Caki2 (cell line): ENCODE measurements around the gene FAM180A. TPM values are rescaled to one million over a fixed set of nuclear protein-coding genes. Genes with fewer than 3 reads are reported as not detected.
A peak's percentile ranks its signal among the peaks of the same experiment; 100 is the strongest.

ENCODE experiments used
- DNase-seq: peaks from one replicate; pipeline ENCODE4 v3.0.0-alpha.2; 2015; ENCODE audit warnings: low read depth
- in situ Hi-C: cut with HindIII; loops from 2 replicates; pipeline ENCODE4 v1.10.0; 2016; ENCODE audit warnings: low sequenced_read_pairs, low pct_unique_long_range_greater_than_20kb, mixed read lengths
- total RNA-seq: library from RNA; depleted of rRNA; stranded (reverse); fragments of >200 nt; shearing (Covaris generic); gene quantifications from 2 replicates; pipeline ENCODE4 v1.2.3, GENCODE V29; 2014; ENCODE audit warnings: low replicate concordance

The FAM180A gene
- total RNA-seq, 1 experiment from 2014 or later = not detected

- in situ Hi-C loops = no loop called here
Observed at GRCh38 chr7:135774284-135774683, 25.7 kb upstream of the FAM180A start.

GRCh38 chr7:135773464-135773863 lies 24.9 kb upstream of the FAM180A start:
- in situ Hi-C loops = no loop called here

More at GRCh38 chr7:135774284-135774683, 25.7 kb upstream of the FAM180A start:
- peak; percentile 52 for DNase-seq

GRCh38 chr7:135772639-135773222 lies 24.1 kb upstream of the FAM180A start:
- in situ Hi-C loops = no loop called here

More at GRCh38 chr7:135773464-135773863, 24.9 kb upstream of the FAM180A start:
- DNase-seq = no peak

GRCh38 chr7:135771961-135772638 lies 23.5 kb upstream of the FAM180A start:
- DNase-seq = no peak

More at GRCh38 chr7:135772639-135773222, 24.1 kb upstream of the FAM180A start:
- no peak for DNase-seq

GRCh38 chr7:135771051-135771450 lies 22.4 kb upstream of the FAM180A start:
- DNase-seq = no peak
- in situ Hi-C loops = no loop called here

More at GRCh38 chr7:135771961-135772638, 23.5 kb upstream of the FAM180A start:
- in situ Hi-C loops = no loop called here

- in situ Hi-C loops = no loop called here
- DNase-seq = no peak
Observed at GRCh38 chr7:135770139-135770710, 21.6 kb upstream of the FAM180A start.

GRCh38 chr7:135769005-135769802 lies 20.6 kb upstream of the FAM180A start:
- no peak for DNase-seq
- in situ Hi-C loops = no loop called here

- in situ Hi-C loops = no loop called here
Observed at GRCh38 chr7:135768467-135768866, 19.9 kb upstream of the FAM180A start.

GRCh38 chr7:135768064-135768463 lies 19.5 kb upstream of the FAM180A start:
- in situ Hi-C loops = no loop called here
- no peak for DNase-seq

More at GRCh38 chr7:135768467-135768866, 19.9 kb upstream of the FAM180A start:
- no peak for DNase-seq

GRCh38 chr7:135763261-135763660 lies 14.6 kb upstream of the FAM180A start:
- DNase-seq = no peak
- in situ Hi-C loops = no loop called here

GRCh38 chr7:135761751-135762488 lies 13.3 kb upstream of the FAM180A start:
- in situ Hi-C loops = no loop called here
- no peak for DNase-seq

GRCh38 chr7:135759532-135759931 lies 10.9 kb upstream of the FAM180A start:
- no peak for DNase-seq
- in situ Hi-C loops = no loop called here

- no peak for DNase-seq
- in situ Hi-C loops = no loop called here
Observed at GRCh38 chr7:135758531-135758932, 9.9 kb upstream of the FAM180A start.

GRCh38 chr7:135757719-135758411 lies 9.3 kb upstream of the FAM180A start:
- DNase-seq = no peak
- in situ Hi-C loops = no loop called here

GRCh38 chr7:135756191-135756590 lies 7.6 kb upstream of the FAM180A start:
- in situ Hi-C loops = no loop called here

GRCh38 chr7:135755351-135755753 lies 6.7 kb upstream of the FAM180A start:
- in situ Hi-C loops = no loop called here
- no peak for DNase-seq

More at GRCh38 chr7:135756191-135756590, 7.6 kb upstream of the FAM180A start:
- DNase-seq = no peak

- DNase-seq = no peak
- in situ Hi-C loops = no loop called here
Observed at GRCh38 chr7:135753616-135754413, 5.2 kb upstream of the FAM180A start.
